ENCODE measurements around the gene CTDSP2. TPM values are rescaled to one million over a fixed set of nuclear protein-coding genes. Genes with fewer than 3 reads are reported as not detected.
A peak's percentile ranks its signal among the peaks of the same experiment; 100 is the strongest.

Gene CTDSP2
- total RNA-seq, result 100 to 1,000 TPM in 1 of 2 donors, 10 to 100 TPM in 1; 68.5 to 113 TPM

- ATAC-seq (replicated peaks), result peak; percentile 79
- no peaks in the 10 kb centered on the region for H3K9me3 Mint-ChIP-seq
- peaks cover 34% of the 10 kb centered on the region for H3K4me1 Mint-ChIP-seq
These were observed at the start of gene CTDSP2 for GRCh38 chr12:57846577-57847319. TSS of gene CTDSP2 (minus strand) at chr12:57846729. CDS start at chr12:57846435, 294 bp downstream.

DNA sequence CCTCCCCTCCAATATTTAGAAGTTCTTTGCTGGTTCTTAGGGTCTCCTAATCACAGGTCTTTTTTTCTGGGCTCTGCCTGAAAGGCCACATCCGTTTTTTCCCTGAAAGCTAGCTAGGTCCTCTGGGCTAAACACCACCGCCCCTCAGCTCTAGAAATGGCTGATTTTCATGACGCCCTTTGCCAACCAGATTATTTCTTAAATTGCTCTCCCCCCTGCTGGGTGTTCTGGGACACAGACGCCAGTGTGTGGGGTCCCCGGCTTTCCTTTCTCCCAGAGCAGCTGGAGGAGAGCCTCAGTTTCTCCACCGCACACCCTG, 49.5 kb upstream of the CTDSP2 start:
- H3K4me1 Mint-ChIP-seq, result peaks cover 43% of the 10 kb centered on the region
- no peak for ATAC-seq (replicated peaks)

More at GRCh38 chr12:57846577-57847319, at the start of gene CTDSP2:
- H3K4me3 Mint-ChIP-seq, result peak within 1 kb of the TSS; percentile 88
- H3K36me3 Mint-ChIP-seq (ENCODE audit: low read depth), result peaks cover 6% of the 10 kb centered on the region
- peak within 1 kb of the TSS; percentile 85 for H3K27ac Mint-ChIP-seq
- H3K27me3 Mint-ChIP-seq, result peaks cover 4% of the 10 kb centered on the region

GRCh38 chr12:57895389-57896114, 49.0 kb upstream of the CTDSP2 start:
- H3K9me3 Mint-ChIP-seq, result no peaks in the 10 kb centered on the region
- H3K27me3 Mint-ChIP-seq, result no peaks in the 10 kb centered on the region
- no peaks in the 10 kb centered on the region for H3K36me3 Mint-ChIP-seq (ENCODE audit: low read depth)
- ATAC-seq (replicated peaks), result no peak
- peak overlapping the region; percentile 75 for H3K4me3 Mint-ChIP-seq
- peaks cover 43% of the 10 kb centered on the region for H3K4me1 Mint-ChIP-seq
- no peak overlapping the region for H3K27ac Mint-ChIP-seq

More for the DNA sequence above, 49.5 kb upstream of the CTDSP2 start:
- H3K27me3 Mint-ChIP-seq, result no peaks in the 10 kb centered on the region
- no peaks in the 10 kb centered on the region for H3K9me3 Mint-ChIP-seq
- H3K4me3 Mint-ChIP-seq, result peak overlapping the region; percentile 75
- H3K27ac Mint-ChIP-seq, result no peak overlapping the region
- H3K36me3 Mint-ChIP-seq (ENCODE audit: low read depth), result no peaks in the 10 kb centered on the region

DNA sequence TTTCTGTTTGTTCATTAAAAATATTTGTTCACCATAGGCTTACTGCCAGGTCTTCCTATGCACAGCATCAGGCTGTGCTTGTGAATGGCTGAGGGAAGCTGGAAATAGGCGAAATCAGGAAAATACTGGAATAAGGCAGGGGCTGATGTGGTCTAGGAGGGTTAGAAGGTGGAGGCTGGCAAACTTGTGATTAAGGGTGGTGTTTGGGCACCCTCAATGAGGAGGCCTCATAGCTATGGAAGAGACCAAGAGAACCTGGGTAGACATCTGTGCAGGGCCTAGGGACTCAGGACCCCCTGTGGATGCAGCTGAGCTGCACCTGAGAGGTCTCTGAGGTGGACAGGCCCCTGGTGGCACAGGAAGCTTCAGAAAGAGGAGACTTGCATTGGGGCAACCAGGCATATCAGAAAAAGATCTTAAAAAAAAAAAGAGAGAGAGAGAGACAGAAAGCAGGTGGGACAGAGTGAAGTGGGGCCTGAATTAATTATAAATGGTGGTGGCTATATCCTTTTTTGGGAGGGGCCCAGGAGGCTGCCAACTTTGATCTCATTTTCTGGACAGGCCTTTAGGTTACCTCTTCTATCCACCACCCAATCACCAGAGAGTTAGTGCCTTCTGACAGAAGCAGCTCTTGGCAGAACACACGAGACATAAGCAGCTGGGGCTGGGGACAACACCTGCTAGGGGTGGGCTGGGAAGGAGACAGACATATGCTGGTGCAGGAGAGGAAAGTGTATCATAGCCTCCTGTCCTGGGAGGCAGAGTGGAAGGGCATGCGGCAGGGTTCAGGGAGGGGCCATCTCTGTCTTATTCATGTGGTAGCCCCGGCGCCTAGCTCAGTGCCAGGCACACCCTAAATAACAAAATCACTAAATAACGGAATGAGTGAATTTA, 48.1 kb upstream of the CTDSP2 start:
- H3K36me3 Mint-ChIP-seq (ENCODE audit: low read depth), result no peaks in the 10 kb centered on the region
- H3K4me3 Mint-ChIP-seq, result peak overlapping the region; percentile 2
- no peaks in the 10 kb centered on the region for H3K27me3 Mint-ChIP-seq
- H3K9me3 Mint-ChIP-seq, result no peaks in the 10 kb centered on the region
- H3K4me1 Mint-ChIP-seq, result peaks cover 43% of the 10 kb centered on the region
- ATAC-seq (replicated peaks), result no peak
- H3K27ac Mint-ChIP-seq, result peak overlapping the region; percentile 17

DNA sequence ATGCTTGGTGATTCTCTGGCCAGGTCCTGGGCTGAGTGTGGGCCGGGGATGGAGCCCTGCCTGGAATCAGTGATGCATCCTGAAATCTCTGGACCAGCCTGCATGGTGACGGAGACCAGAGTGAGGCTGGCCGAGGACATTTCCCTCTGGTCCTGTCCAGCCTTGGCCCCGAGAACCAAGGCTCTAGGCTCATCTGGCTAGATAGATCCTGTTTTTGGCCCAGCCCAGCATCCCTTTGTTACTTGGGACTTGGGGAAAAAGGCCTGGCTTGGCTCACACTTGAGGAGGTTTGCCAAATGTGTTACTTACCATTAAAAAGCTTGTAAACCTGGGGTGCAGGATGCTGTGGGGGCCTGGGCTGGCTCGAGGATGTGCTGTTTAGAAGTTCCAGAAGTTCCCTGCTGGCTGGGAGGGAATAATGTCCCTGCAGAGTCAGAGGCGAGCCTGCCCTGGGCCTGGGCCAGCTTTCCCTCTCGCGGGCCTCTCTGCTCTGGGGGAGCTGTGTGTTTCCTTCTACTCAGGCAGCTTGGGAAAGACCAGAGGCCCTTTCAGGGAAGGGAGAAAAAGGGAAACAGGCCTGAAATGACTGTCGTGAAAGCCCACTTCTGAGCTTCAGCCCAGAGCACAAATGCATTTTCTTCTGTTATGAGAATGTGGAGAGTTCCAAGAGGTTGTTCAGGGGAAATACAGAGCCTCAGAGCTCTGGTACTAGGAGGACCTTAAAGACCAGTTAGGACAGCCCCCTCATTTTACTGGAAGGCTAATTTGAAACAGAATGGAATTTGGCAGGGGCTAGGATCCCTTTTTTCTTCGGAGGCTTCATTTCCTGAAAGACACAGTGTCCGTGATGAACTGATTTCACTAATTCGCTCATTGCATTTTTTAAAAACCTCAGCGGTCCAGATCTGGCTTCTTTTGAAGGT, 47.2 kb upstream of the CTDSP2 start:
- peak; percentile 17 for ATAC-seq (replicated peaks)
- Mint-ChIP-seq H3K4me1 (peaks cover 37% of the 10 kb centered on the region), H3K27me3 (no peaks in the 10 kb centered on the region), H3K27ac (peak overlapping the region; percentile 17), H3K36me3 (ENCODE audit: low read depth) (no peaks in the 10 kb centered on the region), H3K9me3 (no peaks in the 10 kb centered on the region), H3K4me3 (peak overlapping the region; percentile 2)

DNA sequence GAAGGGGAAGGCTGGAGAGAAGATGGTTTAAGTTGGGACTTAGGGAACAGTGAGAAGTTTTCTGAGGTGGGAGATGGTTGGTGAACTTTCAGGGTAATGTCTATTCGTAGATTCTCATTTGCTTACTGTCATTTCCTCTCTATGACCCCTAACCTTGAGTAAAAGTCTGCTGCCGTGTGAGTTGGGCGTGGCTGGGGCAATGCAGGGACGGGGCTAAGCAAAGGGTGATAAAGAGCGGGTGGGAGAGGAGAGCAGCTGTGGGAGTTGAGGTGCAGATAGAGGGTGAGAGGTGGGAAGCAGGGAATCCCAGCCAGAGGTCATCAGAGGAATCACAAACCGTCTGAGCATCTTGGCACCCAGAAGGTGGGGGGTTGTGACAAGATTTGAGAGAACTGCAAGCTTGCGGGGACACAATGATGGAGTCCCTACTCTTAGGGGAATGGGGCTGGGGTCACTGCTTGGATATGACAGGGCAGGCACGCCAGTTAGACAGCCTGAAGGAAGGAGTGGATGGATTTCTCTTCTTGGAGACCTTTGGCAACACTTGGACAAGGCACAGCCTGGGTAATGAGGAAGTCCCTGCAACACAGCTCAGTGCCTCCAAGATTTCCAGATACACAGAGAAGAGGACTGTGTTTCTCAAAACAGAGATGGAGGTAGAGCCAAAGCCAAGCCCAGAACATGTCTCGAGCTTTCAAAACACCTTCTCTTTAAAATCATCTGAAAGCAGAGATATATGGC, 45.9 kb upstream of the CTDSP2 start:
- ATAC-seq (replicated peaks), result no peak
- Mint-ChIP-seq H3K27ac (no peak overlapping the region), H3K9me3 (no peaks in the 10 kb centered on the region), H3K4me3 (no peak overlapping the region), H3K4me1 (peaks cover 25% of the 10 kb centered on the region), H3K27me3 (no peaks in the 10 kb centered on the region), H3K36me3 (ENCODE audit: low read depth) (no peaks in the 10 kb centered on the region)

GRCh38 chr12:57891542-57892228, 45.2 kb upstream of the CTDSP2 start:
- Mint-ChIP-seq H3K4me3 (no peak overlapping the region), H3K27ac (no peak overlapping the region), H3K27me3 (no peaks in the 10 kb centered on the region), H3K36me3 (ENCODE audit: low read depth) (no peaks in the 10 kb centered on the region), H3K9me3 (no peaks in the 10 kb centered on the region), H3K4me1 (peaks cover 17% of the 10 kb centered on the region)
- no peak for ATAC-seq (replicated peaks)

- no peak overlapping the region for H3K27ac Mint-ChIP-seq
- H3K4me3 Mint-ChIP-seq, result no peak overlapping the region
- no peaks in the 10 kb centered on the region for H3K27me3 Mint-ChIP-seq
- H3K36me3 Mint-ChIP-seq (ENCODE audit: low read depth), result no peaks in the 10 kb centered on the region
- no peak for ATAC-seq (replicated peaks)
- H3K4me1 Mint-ChIP-seq, result peaks cover 13% of the 10 kb centered on the region
- no peaks in the 10 kb centered on the region for H3K9me3 Mint-ChIP-seq
These were observed 43.9 kb upstream of the CTDSP2 start for GRCh38 chr12:57890191-57891115.

GRCh38 chr12:57889500-57889989, 43.0 kb upstream of the CTDSP2 start:
- Mint-ChIP-seq H3K27me3 (no peaks in the 10 kb centered on the region), H3K4me3 (no peak overlapping the region), H3K36me3 (ENCODE audit: low read depth) (no peaks in the 10 kb centered on the region), H3K9me3 (no peaks in the 10 kb centered on the region), H3K27ac (no peak overlapping the region), H3K4me1 (peaks cover 5% of the 10 kb centered on the region)
- no peak for ATAC-seq (replicated peaks)

DNA sequence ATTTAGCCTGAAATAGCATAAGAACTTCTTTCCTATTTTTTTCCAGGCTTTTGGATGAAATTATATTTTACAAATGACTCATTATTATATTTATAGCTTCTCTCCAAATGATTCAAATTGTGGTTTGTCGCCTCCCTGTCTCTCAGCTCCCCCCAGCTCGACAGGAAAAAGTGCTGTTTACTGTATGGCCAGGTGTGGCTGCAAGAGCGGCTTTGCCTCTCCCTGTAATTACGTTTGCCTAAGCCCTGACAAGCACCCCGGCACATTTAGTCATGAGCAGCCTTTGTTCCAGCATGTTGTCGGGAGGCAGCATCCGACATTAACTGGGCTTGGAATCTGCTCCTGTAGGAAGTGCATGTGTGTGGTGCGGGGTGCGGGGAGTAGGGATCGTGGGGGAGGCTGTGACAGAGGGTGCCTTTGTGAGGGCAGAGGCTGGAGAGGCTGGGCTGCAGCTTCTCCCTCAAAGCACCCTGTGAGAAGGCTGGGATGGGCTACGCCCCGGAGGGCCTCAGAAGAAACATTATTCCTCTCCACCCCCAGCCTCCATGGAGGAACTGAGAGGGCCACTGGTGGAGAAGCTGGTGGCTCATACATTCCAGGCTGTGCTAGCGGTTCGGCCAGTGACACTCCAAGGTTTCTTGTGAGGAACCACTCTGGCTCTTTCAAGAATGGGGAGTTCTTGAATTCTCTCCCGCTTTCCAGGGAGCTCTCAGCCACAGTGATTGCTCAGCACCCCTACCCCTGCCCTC, 42.1 kb upstream of the CTDSP2 start:
- ATAC-seq (replicated peaks), result peak; percentile 49
- no peaks in the 10 kb centered on the region for H3K36me3 Mint-ChIP-seq (ENCODE audit: low read depth)
- H3K27me3 Mint-ChIP-seq, result no peaks in the 10 kb centered on the region
- H3K4me3 Mint-ChIP-seq, result no peak overlapping the region
- H3K4me1 Mint-ChIP-seq, result no peaks in the 10 kb centered on the region
- peaks cover 3% of the 10 kb centered on the region for H3K9me3 Mint-ChIP-seq
- H3K27ac Mint-ChIP-seq, result no peak overlapping the region

- no peak overlapping the region for H3K27ac Mint-ChIP-seq
- H3K4me1 Mint-ChIP-seq, result no peaks in the 10 kb centered on the region
- ATAC-seq (replicated peaks), result no peak
- no peak overlapping the region for H3K4me3 Mint-ChIP-seq
- H3K36me3 Mint-ChIP-seq (ENCODE audit: low read depth), result no peaks in the 10 kb centered on the region
- no peaks in the 10 kb centered on the region for H3K27me3 Mint-ChIP-seq
- H3K9me3 Mint-ChIP-seq, result peaks cover 4% of the 10 kb centered on the region
These were observed 41.3 kb upstream of the CTDSP2 start for GRCh38 chr12:57887631-57888408.
